SU-DHL-6 (cell line): ENCODE results near the gene IL1A.

Experiments
- CTCF ChIP-seq: fragments of 200-600 bp; sonication (generic); IDR thresholded peaks from one replicate; pipeline ENCODE4 v1.5.1; 2017; ENCODE audit warnings: antibody characterized with exemption, mild to moderate bottlenecking, low read length, moderate library complexity; ENCODE audit not compliant: insufficient read depth, poor library complexity, severe bottlenecking
- EZH2phosphoT487 ChIP-seq: fragments of 200-600 bp; sonication (generic), shearing (Covaris generic); conservative IDR thresholded peaks from 2 replicates; pipeline ENCODE4 v1.6.1; 2018; ENCODE audit warnings: mild to moderate bottlenecking, antibody characterized with exemption, low read length, moderate library complexity, mixed read lengths

DNA sequence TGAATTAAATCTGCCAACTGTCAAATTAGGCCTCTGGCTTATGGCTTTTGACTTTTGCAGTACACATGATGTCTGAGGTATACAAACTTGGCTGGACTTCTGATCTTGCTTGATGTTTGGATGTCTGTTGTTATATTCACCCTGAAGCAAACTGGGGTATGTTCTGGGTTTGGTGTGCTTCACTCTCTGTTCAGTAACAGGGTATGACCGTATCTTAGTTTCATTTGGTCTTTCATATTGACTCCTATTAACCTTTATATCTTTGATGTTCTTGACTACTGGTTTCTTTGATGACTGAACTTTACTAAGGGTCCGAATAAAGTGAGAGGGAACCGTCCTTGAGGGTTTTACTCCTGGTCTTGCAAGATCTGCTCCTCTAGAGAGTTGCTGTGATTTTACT, 28.1 kb downstream of the IL1A start:
- no peak for TF ChIP-seq CTCF
- no peak for TF ChIP-seq EZH2phosphoT487
